Mesothelial cell of epicardium (in vitro differentiated cells): ENCODE measurements around the gene SLC16A12. TPM values are rescaled to one million over a fixed set of nuclear protein-coding genes. Genes with fewer than 3 reads are reported as not detected.
"Not testable (repeated sequence)": the region's sequence is repeated elsewhere in the genome, so short reads cannot be mapped to it uniquely, and the experiment has no call there.

Experiments used
- DNase-seq, 2 experiments: peaks; one replicate each; pipeline ENCODE4 v3.0.0; 2021; ENCODE audit warnings: low spot score in 2 of 2; ENCODE audit not compliant: unreplicated experiment in 2 of 2
- H3K27ac Mint-ChIP-seq: 2 replicates; pipeline ENCODE4 v1.8.0; 2021; ENCODE audit warnings: mixed read lengths
- H3K27me3 Mint-ChIP-seq: 2 replicates; pipeline ENCODE4 v1.8.0; 2021; ENCODE audit warnings: low read depth, mixed read lengths
- H3K36me3 Mint-ChIP-seq: 2 replicates; pipeline ENCODE4 v1.8.0; 2021; ENCODE audit warnings: mixed read lengths
- H3K4me1 Mint-ChIP-seq: 2 replicates; pipeline ENCODE4 v1.8.0; 2021; ENCODE audit warnings: mixed read lengths
- H3K4me3 Mint-ChIP-seq: 2 replicates; pipeline ENCODE4 v1.8.0; 2021; ENCODE audit warnings: mild to moderate bottlenecking, moderate library complexity, mixed read lengths
- H3K9me3 Mint-ChIP-seq: 2 replicates; pipeline ENCODE4 v1.8.0; 2021; ENCODE audit warnings: mixed read lengths
- total RNA-seq: library from RNA; stranded (reverse); gene quantifications from 3 replicates; pipeline ENCODE4 v1.2.1, GENCODE V29; 2021
- TF ChIP-seq, protein P1 (sequence below): fragments of 200-600 bp; sonication (generic); IDR thresholded peaks from one replicate; pipeline ENCODE4 v1.5.0; 2021; ENCODE audit warnings: antibody characterized with exemption; ENCODE audit not compliant: unreplicated experiment

SLC16A12 gene
- total RNA-seq, 1 donor from 2014 or later = 3.0 TPM

DNA sequence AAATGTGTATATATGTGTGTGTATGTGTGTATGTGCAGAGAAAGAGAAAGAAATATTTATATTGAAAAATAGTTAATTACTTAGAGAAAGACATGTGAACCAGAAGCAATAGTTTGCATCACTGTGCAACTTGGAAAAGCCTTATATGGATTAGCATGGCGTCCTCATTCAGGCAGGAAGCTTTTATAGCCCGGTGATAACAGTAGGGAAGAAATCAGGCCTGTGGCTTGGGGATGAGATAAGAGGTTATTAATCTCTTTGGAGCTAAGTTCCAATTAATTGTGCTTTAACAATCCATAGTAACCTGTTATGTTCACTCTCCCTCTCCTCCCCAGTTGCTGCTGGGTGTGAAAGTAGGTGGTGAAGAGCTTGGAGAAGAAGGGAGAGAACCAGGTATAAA is 84.5 kb downstream of the SLC16A12 start:
- H3K9me3 Mint-ChIP-seq = peaks cover 16% of the 10 kb centered on the region
- TF ChIP-seq, protein P1, sequence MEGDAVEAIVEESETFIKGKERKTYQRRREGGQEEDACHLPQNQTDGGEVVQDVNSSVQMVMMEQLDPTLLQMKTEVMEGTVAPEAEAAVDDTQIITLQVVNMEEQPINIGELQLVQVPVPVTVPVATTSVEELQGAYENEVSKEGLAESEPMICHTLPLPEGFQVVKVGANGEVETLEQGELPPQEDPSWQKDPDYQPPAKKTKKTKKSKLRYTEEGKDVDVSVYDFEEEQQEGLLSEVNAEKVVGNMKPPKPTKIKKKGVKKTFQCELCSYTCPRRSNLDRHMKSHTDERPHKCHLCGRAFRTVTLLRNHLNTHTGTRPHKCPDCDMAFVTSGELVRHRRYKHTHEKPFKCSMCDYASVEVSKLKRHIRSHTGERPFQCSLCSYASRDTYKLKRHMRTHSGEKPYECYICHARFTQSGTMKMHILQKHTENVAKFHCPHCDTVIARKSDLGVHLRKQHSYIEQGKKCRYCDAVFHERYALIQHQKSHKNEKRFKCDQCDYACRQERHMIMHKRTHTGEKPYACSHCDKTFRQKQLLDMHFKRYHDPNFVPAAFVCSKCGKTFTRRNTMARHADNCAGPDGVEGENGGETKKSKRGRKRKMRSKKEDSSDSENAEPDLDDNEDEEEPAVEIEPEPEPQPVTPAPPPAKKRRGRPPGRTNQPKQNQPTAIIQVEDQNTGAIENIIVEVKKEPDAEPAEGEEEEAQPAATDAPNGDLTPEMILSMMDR = no peak
- peaks cover 9% of the 10 kb centered on the region for H3K36me3 Mint-ChIP-seq
- H3K27ac Mint-ChIP-seq = no peak overlapping the region
- H3K27me3 Mint-ChIP-seq = peaks cover 7% of the 10 kb centered on the region
- no peak overlapping the region for H3K4me3 Mint-ChIP-seq
- no peak for DNase-seq
- H3K4me1 Mint-ChIP-seq = peaks cover 6% of the 10 kb centered on the region

GRCh38 chr10:89444819-89445218 is 90.6 kb downstream of the SLC16A12 start:
- not testable (repeated sequence) for H3K27me3 Mint-ChIP-seq, H3K4me1 Mint-ChIP-seq, DNase-seq, H3K27ac Mint-ChIP-seq, H3K4me3 Mint-ChIP-seq
- Mint-ChIP-seq H3K9me3 (peaks cover 26% of the 10 kb centered on the region), H3K36me3 (peaks cover 15% of the 10 kb centered on the region)

DNA sequence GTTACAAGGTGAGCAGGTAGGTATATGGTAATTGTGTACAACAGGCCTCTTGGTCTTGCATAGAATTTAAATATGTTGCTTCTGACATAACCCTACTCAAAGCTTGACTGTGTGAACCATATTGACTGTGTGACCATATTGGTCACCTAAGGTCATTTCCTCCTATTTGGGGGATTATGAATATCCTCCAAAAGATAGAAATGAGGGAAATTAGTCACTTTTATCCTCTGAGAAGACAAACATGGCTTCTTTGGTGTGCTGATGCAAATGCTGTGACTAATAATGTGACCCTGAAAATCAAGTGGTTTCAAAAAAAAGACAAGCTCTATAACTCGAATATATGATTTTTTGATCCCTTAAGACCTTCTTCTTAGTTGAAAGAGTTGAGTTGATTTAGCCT is 93.1 kb downstream of the SLC16A12 start:
- Mint-ChIP-seq H3K4me1 (no peaks in the 10 kb centered on the region), H3K9me3 (peaks cover 22% of the 10 kb centered on the region), H3K36me3 (peaks cover 11% of the 10 kb centered on the region), H3K4me3 (no peak overlapping the region), H3K27ac (no peak overlapping the region), H3K27me3 (peaks cover 3% of the 10 kb centered on the region)
- DNase-seq = no peak
- TF ChIP-seq, protein P1 = no peak

- H3K4me1 Mint-ChIP-seq = no peaks in the 10 kb centered on the region
- no peak overlapping the region for H3K27ac Mint-ChIP-seq
- no peak overlapping the region for H3K4me3 Mint-ChIP-seq
- TF ChIP-seq, protein P1 = no peak
- H3K27me3 Mint-ChIP-seq = peaks cover 2% of the 10 kb centered on the region
- H3K36me3 Mint-ChIP-seq = peaks cover 3% of the 10 kb centered on the region
- no peak for DNase-seq
- peaks cover 5% of the 10 kb centered on the region for H3K9me3 Mint-ChIP-seq
Observed at GRCh38 chr10:89440226-89441009, 95.0 kb downstream of the SLC16A12 start.

DNA sequence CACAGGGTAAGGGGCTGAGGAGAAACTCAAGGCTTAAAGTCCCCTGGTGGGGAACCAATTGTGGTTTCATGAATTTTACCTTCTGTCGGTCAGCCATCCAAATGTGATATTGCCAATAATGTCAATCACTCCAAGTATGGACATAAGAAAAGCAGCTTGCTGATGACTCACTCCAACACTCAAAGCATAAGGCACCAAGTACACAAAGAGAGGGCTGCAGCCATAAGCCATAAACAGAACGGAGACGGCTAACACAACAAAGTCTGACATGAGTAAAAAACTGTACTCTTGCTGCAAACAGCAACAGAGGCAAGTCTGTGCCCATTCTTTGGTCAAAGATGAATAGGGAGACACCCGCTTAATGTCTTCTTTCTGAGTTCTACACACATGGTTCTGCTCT is 96.9 kb downstream of the SLC16A12 start:
- Mint-ChIP-seq H3K27me3 (peaks cover 2% of the 10 kb centered on the region), H3K36me3 (peaks cover under 1% of the 10 kb centered on the region), H3K4me3 (no peak overlapping the region), H3K27ac (no peak overlapping the region), H3K9me3 (peaks cover under 1% of the 10 kb centered on the region), H3K4me1 (no peaks in the 10 kb centered on the region)
- DNase-seq = no peak
- TF ChIP-seq, protein P1 = no peak

- H3K4me1 Mint-ChIP-seq = peaks cover 13% of the 10 kb centered on the region
- H3K9me3 Mint-ChIP-seq = no peaks in the 10 kb centered on the region
Observed at GRCh38 chr10:89431977-89432376, 103.4 kb downstream of the SLC16A12 start.

More at GRCh38 chr10:89431977-89432376, 103.4 kb downstream of the SLC16A12 start:
- DNase-seq = no peak
- TF ChIP-seq, protein P1 = no peak
- H3K27ac Mint-ChIP-seq = peak overlapping the region; percentile 62
- no peaks in the 10 kb centered on the region for H3K27me3 Mint-ChIP-seq
- H3K36me3 Mint-ChIP-seq = no peaks in the 10 kb centered on the region
- H3K4me3 Mint-ChIP-seq = no peak overlapping the region
